ENCODE results near the gene KIAA0040.

- no peak for TF ChIP-seq ZNF274 (IDR thresholded peaks at IDR 0.05; ENCODE audit: low read depth, low read length)
- TF ChIP-seq YY1 (IDR thresholded peaks at IDR 0.05; ENCODE audit: insufficient read depth, insufficient read length), result no peak
- TF ChIP-seq SUZ12 (IDR thresholded peaks at IDR 0.05; ENCODE audit: extremely low read depth, insufficient read depth, insufficient read length), result no peak
Observed at GRCh38 chr1:175138579-175138978, 54.0 kb downstream of the KIAA0040 start.
